Fibroblast of gingiva (primary cell): ENCODE measurements around the gene CSRP2.

ENCODE experiments used
- DNase-seq: peaks from one replicate; pipeline ENCODE4 v3.0.0-alpha.2; 2011; ENCODE audit warnings: low read depth

The CSRP2 gene

GRCh38 chr12:76863005-76863670 lies 15.7 kb downstream of the CSRP2 start:
- DNase-seq: peak; percentile 84

- no peak for DNase-seq
These were observed 18.6 kb downstream of the CSRP2 start for GRCh38 chr12:76860256-76860655.

- DNase-seq: no peak
These were observed 19.2 kb downstream of the CSRP2 start for GRCh38 chr12:76859611-76860010.

- no peak for DNase-seq
These were observed 22.7 kb downstream of the CSRP2 start for GRCh38 chr12:76856018-76856644.

GRCh38 chr12:76855271-76855670 lies 23.5 kb downstream of the CSRP2 start:
- DNase-seq: no peak

GRCh38 chr12:76852106-76852505 lies 26.7 kb downstream of the CSRP2 start:
- no peak for DNase-seq

- DNase-seq: no peak
These were observed 30.7 kb downstream of the CSRP2 start for GRCh38 chr12:76848132-76848531.

- no peak for DNase-seq
These were observed 31.6 kb downstream of the CSRP2 start for GRCh38 chr12:76847260-76847659.

- DNase-seq: no peak
These were observed 42.2 kb downstream of the CSRP2 start for GRCh38 chr12:76836633-76837032.

GRCh38 chr12:76830436-76830835 lies 48.4 kb downstream of the CSRP2 start:
- DNase-seq: peak; percentile 1

GRCh38 chr12:76820888-76821482 lies 57.8 kb downstream of the CSRP2 start:
- DNase-seq: peak; percentile 17

GRCh38 chr12:76813972-76814371 lies 64.8 kb downstream of the CSRP2 start:
- no peak for DNase-seq

GRCh38 chr12:76813265-76813664 lies 65.6 kb downstream of the CSRP2 start:
- DNase-seq: no peak

GRCh38 chr12:76811976-76812375 lies 66.8 kb downstream of the CSRP2 start:
- no peak for DNase-seq

GRCh38 chr12:76810671-76811419 lies 68.0 kb downstream of the CSRP2 start:
- DNase-seq: no peak
